ENCODE data around the gene SLC9C1. TPM values are rescaled to one million over a fixed set of nuclear protein-coding genes. Genes with fewer than 3 reads are reported as not detected.

The SLC9C1 gene
- total and polyA plus RNA-seq, 9 of the 15 experiments (the other 6 are each of a cell fraction or from before 2014, with no cell fraction given) = not detected

DNA sequence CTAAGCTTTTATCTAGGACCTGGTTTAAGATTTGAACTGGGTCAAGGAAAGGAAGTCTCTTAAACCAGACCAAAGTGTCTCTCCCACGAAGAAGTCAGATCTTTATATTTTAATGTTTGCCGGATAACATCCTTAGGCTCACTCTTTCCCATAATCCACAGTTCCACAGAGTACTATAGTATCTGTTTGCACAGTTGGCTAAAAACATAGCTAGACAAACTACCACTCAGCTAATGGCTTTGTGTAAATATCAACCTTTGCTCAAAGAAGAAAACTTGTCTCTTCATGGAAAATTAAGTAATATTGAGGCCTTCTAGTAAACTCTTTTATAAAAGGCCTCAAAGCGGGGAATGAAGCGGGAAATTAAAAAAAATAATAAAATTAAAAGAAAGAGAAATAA is 13.5 kb upstream of the SLC9C1 start:
- intact Hi-C loops (cut with micrococcal nuclease) (no loop called here), in situ Hi-C loops (cut with MboI) (loop anchor here (25.0 kb wide), 1 partner anchor 205 kb away; no protein-coding TSS in a partner anchor)
- BruUV-seq (replicated peaks) = no TSS peak
- H3K36me3 ChIP-seq (ENCODE audit: control insufficient read depth, insufficient read depth, low read length) = no peaks in the 10 kb centered on the region
- ATAC-seq = no peak
- no peak for DNase-seq (ENCODE audit: extremely low read depth in 1 of 4, low spot score in 3 of 4)
- CTCF ChIA-PET (ENCODE audit: low intra/inter-chr PET ratio) = no interaction called here
- TF ChIP-seq ZNF232 (CRISPR knock-in tag; IDR thresholded peaks at IDR 0.05) (no peak), TOE1 (IDR thresholded peaks at IDR 0.05; ENCODE audit: borderline replicate concordance) (no peak), TOE1 (CRISPR knock-in tag; IDR thresholded peaks at IDR 0.05; ENCODE audit: borderline replicate concordance, low read depth) (no peak), ATF2 (CRISPR knock-in tag; IDR thresholded peaks at IDR 0.05) (no peak), ZC3H4 (CRISPR knock-in tag; IDR thresholded peaks at IDR 0.05; ENCODE audit: borderline replicate concordance) (no peak), HMGN3 (IDR thresholded peaks at IDR 0.05; ENCODE audit: borderline replicate concordance, extremely low read depth, insufficient read length, low read depth, low read length) (no peak), PPARD (CRISPR knock-in tag; IDR thresholded peaks at IDR 0.05) (no peak), KLF6 (CRISPR knock-in tag; IDR thresholded peaks at IDR 0.05; ENCODE audit: borderline replicate concordance) (no peak), RBM34 (IDR thresholded peaks at IDR 0.05; ENCODE audit: borderline replicate concordance, insufficient read depth, low read length) (no peak), ZNF23 (CRISPR knock-in tag; IDR thresholded peaks at IDR 0.05) (no peak)
- TF ChIP-seq, protein P1, sequence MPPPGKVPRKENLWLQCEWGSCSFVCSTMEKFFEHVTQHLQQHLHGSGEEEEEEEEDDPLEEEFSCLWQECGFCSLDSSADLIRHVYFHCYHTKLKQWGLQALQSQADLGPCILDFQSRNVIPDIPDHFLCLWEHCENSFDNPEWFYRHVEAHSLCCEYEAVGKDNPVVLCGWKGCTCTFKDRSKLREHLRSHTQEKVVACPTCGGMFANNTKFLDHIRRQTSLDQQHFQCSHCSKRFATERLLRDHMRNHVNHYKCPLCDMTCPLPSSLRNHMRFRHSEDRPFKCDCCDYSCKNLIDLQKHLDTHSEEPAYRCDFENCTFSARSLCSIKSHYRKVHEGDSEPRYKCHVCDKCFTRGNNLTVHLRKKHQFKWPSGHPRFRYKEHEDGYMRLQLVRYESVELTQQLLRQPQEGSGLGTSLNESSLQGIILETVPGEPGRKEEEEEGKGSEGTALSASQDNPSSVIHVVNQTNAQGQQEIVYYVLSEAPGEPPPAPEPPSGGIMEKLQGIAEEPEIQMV (tag; conservative IDR thresholded peaks at IDR 0.05; ENCODE audit: low read depth) = no peak
- no peaks in the 10 kb centered on the region for H3K9me3 ChIP-seq (replicated peaks; ENCODE audit: control insufficient read depth, insufficient read depth, low read depth, low read length)
- H4K20me1 ChIP-seq (replicated peaks; ENCODE audit: control insufficient read depth, insufficient read depth, low read length) = no peaks in the 10 kb centered on the region
- H3K27me3 ChIP-seq (ENCODE audit: control insufficient read depth in 2 of 2, insufficient read depth in 2 of 2, low read length in 2 of 2) = no peaks in the 10 kb centered on the region
- H3K27ac ChIP-seq (ENCODE audit: extremely low read depth, low read depth, low read length) = no peak overlapping the region
- POLR2A ChIA-PET = no interaction called here
- H3K9ac ChIP-seq (ENCODE audit: insufficient read depth in 1 of 2, low read depth in 2 of 2, low read length in 2 of 2) = no peak overlapping the region
- H3K9me1 ChIP-seq (ENCODE audit: control insufficient read depth, insufficient read depth, low read length) = no peaks in the 10 kb centered on the region
- H3K79me2 ChIP-seq (ENCODE audit: control insufficient read depth, insufficient read depth, low read length) = no peaks in the 10 kb centered on the region
- H3K4me1 ChIP-seq (replicated peaks in 1 of 2; ENCODE audit: control insufficient read depth in 2 of 2, insufficient read depth in 2 of 2, low read length in 2 of 2) = no peaks in the 10 kb centered on the region
- WGBS (ENCODE audit: insufficient coverage, low coverage, missing lambda C conversion rate) = 3% methylated on average over 3 of the region's 4 CpGs
- H3K4me2 ChIP-seq (ENCODE audit: insufficient read depth, low read length) = no peak overlapping the region
- H3K4me3 ChIP-seq = no peak overlapping the region
- H2AFZ ChIP-seq (ENCODE audit: low read depth, low read length) = no peak overlapping the region
- FAIRE-seq = no peak
